ENCODE data around the gene PARG. TPM values are rescaled to one million over a fixed set of nuclear protein-coding genes. Genes with fewer than 3 reads are reported as not detected.
"Not testable (repeated sequence)": the region's sequence is repeated elsewhere in the genome, so short reads cannot be mapped to it uniquely, and the experiment has no call there.

Gene PARG
- total RNA-seq, 1 donor, result 42.7 TPM

DNA sequence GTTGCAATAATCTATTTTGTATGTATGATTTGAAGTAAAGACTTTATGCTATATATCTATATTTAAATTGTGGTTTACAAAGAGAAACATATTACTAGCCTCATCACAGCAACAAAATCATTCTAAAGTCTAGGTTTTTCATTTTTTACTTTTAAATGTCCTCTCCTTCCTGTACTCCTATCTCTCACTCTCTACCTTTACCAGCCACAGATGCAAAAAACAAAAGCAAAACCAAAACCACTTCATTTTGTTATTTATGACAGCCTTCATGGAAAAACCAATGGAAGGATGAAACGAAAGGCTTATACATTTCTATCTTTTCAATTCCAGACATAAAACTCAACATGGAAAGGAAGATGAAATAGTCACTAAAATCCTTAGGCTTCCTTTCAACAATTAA lies 31.5 kb downstream of the PARG start:
- not testable (repeated sequence) for DNase-seq (ENCODE audit: low read depth); H3K4me3 ChIP-seq (ENCODE audit: low read depth, low read length)

- H3K4me3 ChIP-seq (ENCODE audit: low read depth, low read length), result not testable (repeated sequence)
- DNase-seq (ENCODE audit: low read depth), result peak; percentile 16
Measured at GRCh38 chr10:49908290-49909080, 33.3 kb downstream of the PARG start.

DNA sequence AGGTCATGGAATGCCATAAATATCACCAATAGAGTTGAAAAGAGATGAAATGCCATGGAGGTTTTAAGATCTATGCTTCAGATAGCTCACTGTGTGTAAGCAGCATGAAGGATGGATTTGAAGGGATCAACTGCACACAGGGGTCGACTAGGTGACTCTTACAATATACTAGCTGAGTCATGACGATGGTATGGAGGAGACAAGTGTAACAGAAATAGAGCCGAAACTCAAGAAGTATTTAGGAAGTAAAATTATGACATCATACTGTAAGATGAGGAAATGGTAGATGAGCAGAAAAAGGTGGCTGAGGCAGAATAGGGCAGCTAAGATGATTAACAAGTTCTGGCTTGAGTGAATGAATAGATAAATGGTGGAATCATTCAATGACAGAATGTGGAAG lies 38.0 kb downstream of the PARG start:
- not testable (repeated sequence) for H3K4me3 ChIP-seq (ENCODE audit: low read depth, low read length); DNase-seq (ENCODE audit: low read depth)

GRCh38 chr10:49900406-49900805 lies 41.4 kb downstream of the PARG start:
- DNase-seq (ENCODE audit: low read depth); H3K4me3 ChIP-seq (ENCODE audit: low read depth, low read length): not testable (repeated sequence)

DNA sequence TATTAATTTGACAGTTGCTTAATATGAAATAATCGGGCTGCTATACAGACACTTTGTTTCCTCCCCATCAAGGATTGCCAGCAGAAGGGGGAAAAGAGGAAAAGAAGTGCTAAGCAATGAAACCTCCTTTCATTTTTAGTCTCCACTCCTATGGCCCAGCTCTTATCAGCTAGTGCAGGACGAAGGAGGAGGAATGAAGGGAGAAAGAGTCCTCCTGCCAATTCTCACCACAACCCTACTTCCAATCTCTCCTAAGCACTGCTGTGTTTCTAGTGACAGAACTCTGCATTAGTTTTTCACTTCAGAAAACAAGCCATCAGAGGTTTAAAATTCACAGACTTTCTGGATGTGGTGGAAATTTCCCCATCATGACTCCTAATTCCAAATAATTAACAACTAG lies 41.8 kb downstream of the PARG start:
- H3K4me3 ChIP-seq (ENCODE audit: low read depth, low read length); DNase-seq (ENCODE audit: low read depth): not testable (repeated sequence)

GRCh38 chr10:49890025-49890424 lies 51.8 kb downstream of the PARG start:
- TF ChIP-seq, protein P1, sequence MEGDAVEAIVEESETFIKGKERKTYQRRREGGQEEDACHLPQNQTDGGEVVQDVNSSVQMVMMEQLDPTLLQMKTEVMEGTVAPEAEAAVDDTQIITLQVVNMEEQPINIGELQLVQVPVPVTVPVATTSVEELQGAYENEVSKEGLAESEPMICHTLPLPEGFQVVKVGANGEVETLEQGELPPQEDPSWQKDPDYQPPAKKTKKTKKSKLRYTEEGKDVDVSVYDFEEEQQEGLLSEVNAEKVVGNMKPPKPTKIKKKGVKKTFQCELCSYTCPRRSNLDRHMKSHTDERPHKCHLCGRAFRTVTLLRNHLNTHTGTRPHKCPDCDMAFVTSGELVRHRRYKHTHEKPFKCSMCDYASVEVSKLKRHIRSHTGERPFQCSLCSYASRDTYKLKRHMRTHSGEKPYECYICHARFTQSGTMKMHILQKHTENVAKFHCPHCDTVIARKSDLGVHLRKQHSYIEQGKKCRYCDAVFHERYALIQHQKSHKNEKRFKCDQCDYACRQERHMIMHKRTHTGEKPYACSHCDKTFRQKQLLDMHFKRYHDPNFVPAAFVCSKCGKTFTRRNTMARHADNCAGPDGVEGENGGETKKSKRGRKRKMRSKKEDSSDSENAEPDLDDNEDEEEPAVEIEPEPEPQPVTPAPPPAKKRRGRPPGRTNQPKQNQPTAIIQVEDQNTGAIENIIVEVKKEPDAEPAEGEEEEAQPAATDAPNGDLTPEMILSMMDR (IDR thresholded peaks at IDR 0.05; ENCODE audit: insufficient read depth, low read depth, low read length), result peak; percentile 19
- DNase-seq (ENCODE audit: low read depth); H3K4me3 ChIP-seq (ENCODE audit: low read depth, low read length): not testable (repeated sequence)

DNA sequence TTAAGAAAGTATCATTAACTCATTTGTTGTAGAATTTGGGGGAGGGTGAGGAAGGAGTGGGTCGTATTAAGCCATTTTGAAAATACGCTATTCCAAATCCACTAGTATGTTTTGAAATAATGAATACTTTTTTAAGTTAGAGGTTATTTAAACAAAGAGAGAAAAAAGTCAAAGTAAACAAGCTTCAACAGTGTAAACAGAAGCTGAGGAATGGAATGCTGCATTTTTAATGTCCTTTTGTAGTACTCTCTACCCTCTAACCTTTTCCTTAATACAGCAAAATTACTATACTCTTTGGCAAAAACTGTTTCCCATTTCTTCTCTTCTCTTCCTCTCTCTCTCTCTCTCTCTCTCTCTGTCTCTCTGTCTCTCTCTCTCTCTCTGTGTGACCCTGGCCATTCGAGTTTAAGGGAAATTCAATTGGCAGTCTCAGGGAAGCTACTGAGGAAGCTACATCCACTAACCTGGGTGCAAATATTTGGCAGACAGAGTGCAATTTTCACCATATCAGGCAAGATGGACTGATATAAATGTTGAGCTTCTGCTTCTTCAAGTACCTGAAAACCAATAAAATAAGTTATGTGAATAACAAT lies 57.0 kb downstream of the PARG start:
- not testable (repeated sequence) for DNase-seq (ENCODE audit: low read depth); H3K4me3 ChIP-seq (ENCODE audit: low read depth, low read length)

DNA sequence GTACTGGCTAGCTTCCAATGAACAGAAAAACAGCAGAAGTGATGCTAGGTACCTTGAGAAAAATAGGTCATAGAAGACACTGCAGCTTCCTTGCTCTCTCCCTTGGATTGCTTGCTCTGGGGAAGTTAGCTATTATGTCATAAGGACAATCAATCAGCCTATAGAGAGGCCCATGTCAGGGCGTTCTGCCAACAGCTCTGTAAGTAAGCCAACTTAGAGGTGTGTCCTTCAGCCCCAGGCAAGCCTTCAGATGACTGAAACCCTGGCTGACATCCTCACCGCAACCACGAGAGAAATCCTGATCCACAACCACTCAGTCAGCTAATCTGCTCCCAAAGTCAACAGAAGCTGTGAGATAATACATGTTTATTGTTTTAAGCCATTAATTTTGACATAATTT lies 58.0 kb downstream of the PARG start:
- not testable (repeated sequence) for DNase-seq (ENCODE audit: low read depth); H3K4me3 ChIP-seq (ENCODE audit: low read depth, low read length)

GRCh38 chr10:49882327-49882726 lies 59.5 kb downstream of the PARG start:
- not testable (repeated sequence) for DNase-seq (ENCODE audit: low read depth); H3K4me3 ChIP-seq (ENCODE audit: low read depth, low read length)

DNA sequence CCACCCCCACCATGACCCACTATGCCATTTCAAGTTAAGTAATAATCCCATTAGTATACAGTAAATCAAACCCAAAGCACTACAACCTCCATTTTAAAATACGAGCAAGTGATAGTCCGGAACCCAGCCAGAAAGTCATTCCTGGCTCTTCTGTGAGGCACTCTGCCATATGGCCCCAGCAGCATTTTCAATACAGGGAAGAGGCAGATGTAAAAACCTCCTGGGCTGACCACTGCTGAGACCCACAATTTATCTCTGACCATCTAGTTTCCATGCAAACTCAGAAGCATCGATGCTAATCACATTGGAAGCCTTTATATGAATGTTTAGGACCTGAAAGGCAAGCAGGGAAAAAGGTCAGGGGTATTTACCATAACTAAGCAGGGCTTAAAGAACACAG lies 69.1 kb downstream of the PARG start:
- not testable (repeated sequence) for DNase-seq (ENCODE audit: low read depth); H3K4me3 ChIP-seq (ENCODE audit: low read depth, low read length)

GRCh38 chr10:49871462-49871861 lies 70.4 kb downstream of the PARG start:
- not testable (repeated sequence) for H3K4me3 ChIP-seq (ENCODE audit: low read depth, low read length); DNase-seq (ENCODE audit: low read depth)

DNA sequence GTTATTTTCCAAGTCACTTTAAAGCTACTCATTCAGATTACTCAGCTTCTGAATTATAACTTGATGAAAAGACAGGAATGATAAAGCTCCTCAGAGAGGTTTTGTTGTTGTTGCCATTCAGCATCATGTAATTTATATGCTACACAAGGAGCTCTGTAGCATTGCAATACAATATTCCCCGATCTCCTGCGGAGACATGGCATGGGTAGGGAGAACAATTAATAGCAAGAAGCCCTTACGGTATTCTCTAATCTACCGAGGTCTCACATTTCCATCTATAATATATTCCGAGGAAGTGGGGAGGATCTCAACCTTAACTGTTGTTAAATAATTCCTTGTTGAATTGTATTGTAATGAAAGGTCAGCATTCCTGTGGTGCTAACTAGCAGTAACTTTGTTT lies 81.9 kb downstream of the PARG start:
- DNase-seq (ENCODE audit: low read depth); H3K4me3 ChIP-seq (ENCODE audit: low read depth, low read length): not testable (repeated sequence)

DNA sequence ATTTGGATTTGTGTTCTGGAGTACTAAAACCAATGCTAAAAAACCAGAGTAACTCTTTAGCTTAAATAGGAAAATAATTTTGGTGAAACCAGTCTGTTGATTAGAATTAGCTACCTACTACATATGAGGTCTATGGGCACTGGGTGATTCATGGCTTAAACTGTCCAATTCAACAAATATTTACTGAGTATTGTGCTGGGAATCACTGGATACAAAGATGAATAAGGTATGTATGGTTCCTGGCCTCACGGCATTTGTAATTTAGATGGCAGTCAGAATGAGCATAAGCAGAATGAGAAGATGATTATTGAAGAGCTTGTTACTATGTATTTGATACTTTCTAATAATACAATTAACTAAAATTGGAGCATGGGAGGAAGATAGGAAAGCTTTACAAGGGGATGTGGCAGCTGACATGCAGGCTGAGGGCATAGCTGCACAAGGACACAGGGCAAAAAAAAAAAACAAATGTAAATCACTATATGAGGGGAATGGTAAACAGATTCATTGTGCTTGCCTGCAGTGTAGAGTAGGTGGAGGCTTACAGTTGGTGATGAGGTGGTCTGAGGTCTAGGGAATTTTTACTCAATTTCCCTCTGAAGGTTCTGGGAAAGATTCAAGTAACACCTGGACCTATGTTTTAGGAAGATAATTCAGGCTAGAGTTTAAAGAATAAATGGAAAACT lies 83.0 kb downstream of the PARG start:
- H3K4me3 ChIP-seq (ENCODE audit: low read depth, low read length); DNase-seq (ENCODE audit: low read depth): not testable (repeated sequence)

DNA sequence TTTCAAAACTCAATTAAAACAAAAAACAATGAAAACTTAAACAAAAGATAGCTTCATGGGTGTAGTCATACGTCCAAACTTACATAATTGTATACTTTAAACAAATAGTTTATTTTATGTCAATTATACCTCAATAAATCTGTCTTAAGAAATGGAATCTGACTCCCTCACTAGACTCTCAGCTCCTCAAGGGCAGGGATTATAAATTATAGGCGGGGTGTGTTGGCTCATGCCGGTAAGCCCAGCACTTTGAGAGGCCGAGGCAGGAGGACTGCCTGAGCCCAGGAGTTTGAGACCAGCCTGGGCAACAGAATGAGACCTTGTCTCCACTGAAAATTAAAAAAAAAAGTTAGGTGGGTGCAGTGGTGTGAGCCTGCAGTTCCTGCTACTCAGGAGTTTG lies 92.3 kb downstream of the PARG start:
- H3K4me3 ChIP-seq (ENCODE audit: low read depth, low read length); DNase-seq (ENCODE audit: low read depth): not testable (repeated sequence)
